H1 (cell line): ENCODE data around the gene ZNF525. TPM values are rescaled to one million over a fixed set of nuclear protein-coding genes. Genes with fewer than 3 reads are reported as not detected.
A peak's percentile ranks its signal among the peaks of the same experiment; 100 is the strongest.
"Not testable (repeated sequence)": the region's sequence is repeated elsewhere in the genome, so short reads cannot be mapped to it uniquely, and the experiment has no call there.

Experiments used
- CTCF ChIA-PET: fragments of 300-600 bp; sonication (Branson Sonifier 250); formaldehyde crosslinking; loops from one replicate; lab custom pipeline; 2021; ENCODE audit not compliant: partially characterized antibody; lab: Charles Lee
- POLR2A ChIA-PET: fragments of 300-600 bp; sonication (Branson Sonifier 250); formaldehyde crosslinking; loops from one replicate; lab custom pipeline; 2021; ENCODE audit warnings: inconsistent platforms; ENCODE audit not compliant: partially characterized antibody; lab: Charles Lee
- DNase-seq, 2 experiments: peaks; one replicate each; pipeline versions ENCODE4 v3.0.0 to v3.0.0-alpha.2; 2010 to 2022; ENCODE audit warnings: low spot score in 2 of 2, low read depth in 1 of 2, mixed read lengths in 1 of 2
- FAIRE-seq: peaks from 2 replicates; lab custom pipeline; 2011; peaks lifted over from hg19 to GRCh38; lab: Jason Lieb, UNC
- H2AFZ ChIP-seq: 2 replicates; pipeline ENCODE4 v1.8.1; 2012; ENCODE audit warnings: low read length, inconsistent platforms
- H2AK5ac ChIP-seq: 2 replicates; pipeline ENCODE4 v1.6.1; 2013; ENCODE audit warnings: low read depth, low read length
- H2BK120ac ChIP-seq: replicated peaks from 2 replicates; pipeline ENCODE3; 2013; ENCODE audit warnings: low read depth, low read length, inconsistent platforms
- H2BK12ac ChIP-seq: 2 replicates; pipeline ENCODE4 v1.6.1; 2013; ENCODE audit warnings: low read depth, low read length
- H2BK15ac ChIP-seq: 2 replicates; pipeline ENCODE4 v1.6.1; 2013; ENCODE audit warnings: low read length
- H2BK20ac ChIP-seq: 2 replicates; pipeline ENCODE4 v1.6.1; 2013; ENCODE audit warnings: low read length
- H2BK5ac ChIP-seq: 2 replicates; pipeline ENCODE4 v1.6.1; 2013; ENCODE audit warnings: low read depth, low read length
- H3K14ac ChIP-seq: 2 replicates; pipeline ENCODE4 v1.6.1; 2013; ENCODE audit warnings: inconsistent platforms; ENCODE audit not compliant: insufficient read length
- H3K18ac ChIP-seq: 2 replicates; pipeline ENCODE4 v1.6.1; 2013; ENCODE audit warnings: low read length; ENCODE audit errors: extremely low read depth
- H3K23ac ChIP-seq: 2 replicates; pipeline ENCODE4 v1.6.1; 2013; ENCODE audit warnings: inconsistent platforms; ENCODE audit not compliant: insufficient read length
- H3K23me2 ChIP-seq: 2 replicates; pipeline ENCODE4 v1.6.1; 2013; ENCODE audit warnings: low read depth, low read length
- H3K27ac ChIP-seq: 2 replicates; pipeline ENCODE4 v1.6.1; 2011; ENCODE audit warnings: low read depth, low read length, inconsistent platforms
- H3K27me3 ChIP-seq, 4 experiments: replicated peaks in 1 of 4; 1 replicate in 1 of 4; 2 replicates in 3 of 4; pipeline versions ENCODE4 v1.6.1 to v1.8.1; 2011 to 2013; ENCODE audit warnings: low read length in 3 of 4, mild to moderate bottlenecking in 3 of 4, inconsistent platforms in 2 of 4, mixed read lengths in 2 of 4, moderate library complexity in 1 of 4; ENCODE audit not compliant: control insufficient read depth in 3 of 4, insufficient read depth in 3 of 4; ENCODE audit errors: extremely low read depth in 1 of 4
- H3K36me3 ChIP-seq, 4 experiments: 2 replicates each; pipeline versions ENCODE4 v1.6.1 to v1.8.1; 2011 to 2013; ENCODE audit warnings: mild to moderate bottlenecking in 4 of 4, low read length in 3 of 4, moderate library complexity in 2 of 4, control low read depth in 1 of 4, inconsistent platforms in 1 of 4; ENCODE audit not compliant: insufficient read depth in 4 of 4, control insufficient read depth in 2 of 4
- H3K4ac ChIP-seq: replicated peaks from 2 replicates; pipeline ENCODE3; 2013; ENCODE audit warnings: low read length, low read depth, mixed read lengths, inconsistent platforms; ENCODE audit not compliant: insufficient read length
- H3K4me1 ChIP-seq, 4 experiments: replicated peaks in 1 of 4; 1 replicate in 1 of 4; 2 replicates in 3 of 4; pipeline versions ENCODE4 v1.6.1 to v1.8.1; 2011 to 2013; ENCODE audit warnings: low read length in 3 of 4, inconsistent platforms in 2 of 4, mixed read lengths in 1 of 4; ENCODE audit not compliant: insufficient read depth in 4 of 4, control insufficient read depth in 3 of 4
- H3K4me2 ChIP-seq, 2 experiments: 2 replicates each; pipeline versions ENCODE4 v1.6.1 to v1.8.1; 2011 to 2013; ENCODE audit warnings: low read depth in 2 of 2, low read length in 2 of 2, control low read depth in 1 of 2, inconsistent platforms in 1 of 2, mild to moderate bottlenecking in 1 of 2; ENCODE audit not compliant: insufficient read depth in 1 of 2
- H3K4me3 ChIP-seq, 4 experiments: fragments of 200-600, 300-600 bp in 1 of 4; sonication (generic), shearing (Covaris generic), sonication (Bioruptor Twin) in 1 of 4; 2 replicates each; pipeline versions ENCODE4 v1.5.1 to v1.8.1; 2011 to 2016; ENCODE audit warnings: low read length in 4 of 4, low read depth in 3 of 4, control low read depth in 2 of 4, inconsistent platforms in 2 of 4, mild to moderate bottlenecking in 2 of 4, mixed read lengths in 1 of 4, moderate library complexity in 1 of 4; ENCODE audit not compliant: insufficient read depth in 2 of 4; ENCODE audit errors: extremely low read depth in 1 of 4
- H3K56ac ChIP-seq: replicated peaks from 2 replicates; pipeline ENCODE3; 2013; ENCODE audit warnings: low read depth, mild to moderate bottlenecking, mixed read lengths, low read length, inconsistent platforms; ENCODE audit not compliant: insufficient read length
- H3K79me1 ChIP-seq: 2 replicates; pipeline ENCODE4 v1.6.1; 2013; ENCODE audit warnings: low read depth, low read length, control low read depth
- H3K79me2 ChIP-seq, 2 experiments: 2 replicates each; pipeline versions ENCODE4 v1.6.1 to v1.8.1; 2012 to 2013; ENCODE audit warnings: low read length in 2 of 2, mild to moderate bottlenecking in 2 of 2, inconsistent platforms in 1 of 2; ENCODE audit not compliant: insufficient read depth in 2 of 2, control insufficient read depth in 1 of 2
- H3K9ac ChIP-seq, 4 experiments: replicated peaks in 1 of 4; 1 replicate in 1 of 4; 2 replicates in 3 of 4; pipeline versions ENCODE4 v1.6.1 to v1.8.1; 2011 to 2013; ENCODE audit warnings: low read depth in 3 of 4, low read length in 3 of 4, control low read depth in 2 of 4, mild to moderate bottlenecking in 2 of 4, moderate library complexity in 2 of 4, inconsistent platforms in 1 of 4; ENCODE audit errors: extremely low read depth in 1 of 4
- H3K9me3 ChIP-seq, 2 experiments: 2 replicates each; pipeline versions ENCODE4 v1.6.1 to v1.8.1; 2012 to 2013; ENCODE audit warnings: mild to moderate bottlenecking in 2 of 2, moderate library complexity in 2 of 2, control low read depth in 1 of 2, inconsistent platforms in 1 of 2, low read depth in 1 of 2, low read length in 1 of 2, mixed read lengths in 1 of 2; ENCODE audit not compliant: insufficient read depth in 2 of 2
- H4K20me1 ChIP-seq, 2 experiments: replicated peaks in 1 of 2; 2 replicates each; pipeline versions ENCODE3 to v1.8.1; 2011 to 2013; ENCODE audit warnings: inconsistent platforms in 2 of 2, low read length in 2 of 2, mild to moderate bottlenecking in 1 of 2; ENCODE audit not compliant: insufficient read depth in 2 of 2, control insufficient read depth in 1 of 2
- H4K5ac ChIP-seq: 2 replicates; pipeline ENCODE4 v1.6.1; 2013; ENCODE audit warnings: low read length, low read depth, mixed read lengths, inconsistent platforms; ENCODE audit not compliant: insufficient read length
- H4K8ac ChIP-seq: 2 replicates; pipeline ENCODE4 v1.8.0; 2013; ENCODE audit warnings: mild to moderate bottlenecking, moderate library complexity, low read length, inconsistent platforms; ENCODE audit not compliant: insufficient read depth; ENCODE audit errors: extremely low read depth
- H4K91ac ChIP-seq: replicated peaks from 2 replicates; pipeline ENCODE3; 2013; ENCODE audit warnings: low read length, mixed read lengths, inconsistent platforms; ENCODE audit not compliant: insufficient read length
- NRF1 ChIP-seq: IDR thresholded peaks from 2 replicates; pipeline ENCODE4 v1.6.1; 2011; ENCODE audit warnings: mild to moderate bottlenecking, low read depth, low read length, improper control_type of control experiment
- PHF8 ChIP-seq: fragments of 200-600 bp; sonication (generic); conservative IDR thresholded peaks from 2 replicates; pipeline ENCODE4 v1.7.1; 2012; ENCODE audit warnings: low read depth, mild to moderate bottlenecking, inconsistent platforms, low read length, moderate library complexity
- RBBP5 ChIP-seq: IDR thresholded peaks from 2 replicates; pipeline ENCODE4 v1.7.1; 2012; ENCODE audit warnings: low read depth, mild to moderate bottlenecking, inconsistent platforms, low read length, moderate library complexity, borderline replicate concordance
- SAP30 ChIP-seq: fragments of 300-600 bp; sonication (generic); IDR thresholded peaks from 2 replicates; pipeline ENCODE4 v1.7.1; 2012; ENCODE audit warnings: low read length, moderate library complexity, mild to moderate bottlenecking, inconsistent platforms; ENCODE audit not compliant: insufficient read depth, insufficient replicate concordance
- SIN3A ChIP-seq, 2 experiments: IDR thresholded peaks in 1 of 2; conservative IDR thresholded peaks in 1 of 2; 2 replicates each; pipeline ENCODE4 v1.6.1; 2011 to 2012; ENCODE audit warnings: low read length in 2 of 2, improper control_type of control experiment in 1 of 2, low read depth in 1 of 2, mild to moderate bottlenecking in 1 of 2
- TEAD4 ChIP-seq: IDR thresholded peaks from 2 replicates; pipeline ENCODE4 v1.6.1; 2012; ENCODE audit warnings: low read depth, low read length, inconsistent platforms, mixed read lengths
- WGBS, 2 experiments: shearing (Covaris generic) in 1 of 2; methylation state at CpG; one replicate each; pipeline versions ENCODE4 v1.1.6 to v1.1.7; 2013 to 2015; ENCODE audit warnings: low lambda C conversion rate in 2 of 2, mixed read lengths in 2 of 2, inconsistent platforms in 1 of 2, low coverage in 1 of 2, missing lambda C conversion rate in 1 of 2; ENCODE audit not compliant: insufficient replicate concordance in 2 of 2, insufficient coverage in 1 of 2, insufficient read length in 1 of 2; ENCODE audit errors: extremely low coverage in 1 of 2, missing lambda C conversion rate in 1 of 2; 5-methylcytosine and 5-hydroxymethylcytosine counted together
- polyA plus RNA-seq, 7 experiments: library from polyadenylated mRNA; depleted of rRNA in 3 of 7; stranded (reverse) in 5 of 7; unstranded in 2 of 7; fragments of >200 nt in 5 of 7; fragments of 200-250 nt in 2 of 7; gene quantifications; 1 replicate in 5 of 7; 2 replicates in 1 of 7; 4 replicates in 1 of 7; pipeline versions ENCODE4 v1.2.1 to v1.2.3, GENCODE V29; 2011 to 2013; ENCODE audit warnings: missing spikeins in 2 of 7, mixed read lengths in 2 of 7
- total RNA-seq: library from RNA; stranded (reverse); fragmentation: NEBNext Ultra II Directional; extraction: Animal tissue kit (Norgen Biotek cat#: 25700); gene quantifications from 2 replicates; pipeline ENCODE4 v1.2.1, GENCODE V29; 2021

ZNF525 gene
- total and polyA plus RNA-seq, 2 of the 8 experiments (the other 6 are each of a cell fraction or from before 2014, with no cell fraction given) = 8.2 to 63.4 TPM

- TF ChIP-seq RBBP5 = 0 out of 2 replicates have a peak, but pooled peaks have one; percentile 31
- peak; percentile 58 for TF ChIP-seq SAP30
- no peak for TF ChIP-seq TEAD4
- peak; percentile 52 for TF ChIP-seq NRF1
- peak; percentile 78 for TF ChIP-seq PHF8
- TF ChIP-seq SIN3A (conservative IDR thresholded peaks at IDR 0.05 in 1 of 2, IDR thresholded peaks at IDR 0.05 in 1 of 2; ENCODE audit: low read depth in 1 of 2, low read length in 2 of 2) = peak in 1 of 2 experiments; percentile 55; a peak in 2 of 4 replicates
Observed at GRCh38 chr19:53333463-53334449, 31.7 kb upstream of the ZNF525 start, which contains the start of gene ZNF845 (continued).

GRCh38 chr19:53344403-53344802, 21.1 kb upstream of the ZNF525 start:
- H4K91ac ChIP-seq, FAIRE-seq, H2BK15ac ChIP-seq, H3K56ac ChIP-seq, H3K4me3 ChIP-seq, H4K20me1 ChIP-seq, H3K79me1 ChIP-seq, H3K27ac ChIP-seq, H4K5ac ChIP-seq, H2AK5ac ChIP-seq, H2BK20ac ChIP-seq, H4K8ac ChIP-seq, H3K27me3 ChIP-seq, H3K4ac ChIP-seq, H3K23me2 ChIP-seq, H3K23ac ChIP-seq, H3K18ac ChIP-seq, H2BK120ac ChIP-seq, DNase-seq, H3K4me2 ChIP-seq, H3K4me1 ChIP-seq, H3K14ac ChIP-seq, H3K79me2 ChIP-seq, H2BK5ac ChIP-seq, H2BK12ac ChIP-seq, H2AFZ ChIP-seq, H3K9ac ChIP-seq: not testable (repeated sequence)
- POLR2A ChIA-PET = interaction anchor here (1.3 kb wide), 1 partner anchor 34 kb away, joined by 3 read pairs; no protein-coding TSS in a partner anchor
- H3K36me3 ChIP-seq = peaks cover 0 to 62% (median 28%) of the 10 kb centered on the region in 4 experiments; a peak in 6 of 8 replicates
- 82% methylated on average over 4 of the region's 4 CpGs; no CpG with 5 or more reads in 1 of the 2 experiments for WGBS, 2 experiments
- CTCF ChIA-PET = interaction anchor here (0.7 kb wide), 1 partner anchor 682 kb away, joined by 5 read pairs; no protein-coding TSS in a partner anchor
- H3K9me3 ChIP-seq = peaks cover 2 to 16% of the 10 kb centered on the region in 2 experiments; a peak in 3 of 4 replicates
